ENCODE results near the gene GCH1. TPM values are rescaled to one million over a fixed set of nuclear protein-coding genes. Genes with fewer than 3 reads are reported as not detected.

Gene GCH1
- total RNA-seq, 1 experiment from 2014 or later = 9.2 TPM

- TF ChIP-seq ATF2 (CRISPR knock-in tag; IDR thresholded peaks at IDR 0.05; ENCODE audit: borderline replicate concordance, low read depth) (no peak), ESRRA (CRISPR knock-in tag; IDR thresholded peaks at IDR 0.05; ENCODE audit: borderline replicate concordance) (no peak)
Observed at GRCh38 chr14:54797556-54797955, 105.1 kb downstream of the GCH1 start (continued).

DNA sequence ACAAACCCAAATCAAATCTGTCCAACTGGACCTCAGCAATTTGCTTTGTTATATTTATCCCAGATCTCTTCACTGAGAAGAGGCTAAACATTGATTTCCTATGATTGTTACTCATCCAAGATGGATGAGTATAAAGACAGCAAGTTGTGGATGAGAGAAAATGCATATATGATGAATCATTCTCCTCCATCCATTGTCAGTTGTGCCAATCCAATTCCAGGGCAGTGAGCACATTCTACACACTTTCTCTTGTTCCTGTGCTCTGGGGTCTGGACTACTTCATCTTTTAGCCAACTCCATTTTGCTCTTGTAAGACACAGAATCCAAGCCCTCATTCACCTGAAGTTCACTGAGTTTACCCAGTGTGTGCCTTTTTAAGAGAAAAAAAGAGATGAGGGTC lies 105.7 kb downstream of the GCH1 start:
- Mint-ChIP-seq H3K4me1 (peaks cover 10% of the 10 kb centered on the region; the same call in 1 of the 2 replicates), H3K9me3 (peaks cover 12% of the 10 kb centered on the region), H3K36me3 (no peaks in the 10 kb centered on the region), H3K27ac (no peak overlapping the region), H3K4me3 (no peak overlapping the region), H3K27me3 (ENCODE audit: low read depth) (peaks cover 6% of the 10 kb centered on the region)
- ATAC-seq (no peak), DNase-seq (ENCODE audit: low spot score) (no peak)
- CTCF ChIA-PET = interaction anchor here (1.1 to 1.2 kb wide), 2 partner anchors 14 to 17 kb away, joined by 6 to 7 read pairs; no protein-coding TSS in a partner anchor
- TF ChIP-seq CREM (CRISPR knock-in tag; IDR thresholded peaks at IDR 0.05) (no peak), ZNF281 (CRISPR knock-in tag; IDR thresholded peaks at IDR 0.05) (no peak), NR3C1 (CRISPR knock-in tag; conservative IDR thresholded peaks at IDR 0.05; ENCODE audit: low read depth) (no peak), MXD4 (CRISPR knock-in tag; IDR thresholded peaks at IDR 0.05; ENCODE audit: borderline replicate concordance) (no peak), JUN (CRISPR knock-in tag; IDR thresholded peaks at IDR 0.05) (no peak), SMAD3 (CRISPR knock-in tag; IDR thresholded peaks at IDR 0.05; ENCODE audit: borderline replicate concordance) (no peak), SMAD4 (CRISPR knock-in tag; IDR thresholded peaks at IDR 0.05) (no peak)
- POLR2A ChIA-PET = no interaction called here

GRCh38 chr14:54794796-54795195 lies 107.8 kb downstream of the GCH1 start:
- ChIA-PET POLR2A (no interaction called here), CTCF (interaction anchor here (1.5 to 2.2 kb wide), 4 partner anchors 11 to 21 kb away, joined by 5 to 13 read pairs (median 8); no protein-coding TSS in a partner anchor)
- H3K9me3 Mint-ChIP-seq = peaks cover 6% of the 10 kb centered on the region
- ATAC-seq = no peak
- H3K36me3 Mint-ChIP-seq = no peaks in the 10 kb centered on the region
- H3K27me3 Mint-ChIP-seq (ENCODE audit: low read depth) = no peaks in the 10 kb centered on the region; the same call in 1 of the 2 replicates
- no peak overlapping the region for H3K4me3 Mint-ChIP-seq
- no peak for DNase-seq (ENCODE audit: low spot score)
- H3K4me1 Mint-ChIP-seq = peaks cover 12% of the 10 kb centered on the region; the same call in 1 of the 2 replicates
- H3K27ac Mint-ChIP-seq = no peak overlapping the region
- no peak for TF ChIP-seq ZNF512 (CRISPR knock-in tag; IDR thresholded peaks at IDR 0.05; ENCODE audit: borderline replicate concordance)
- no peak for TF ChIP-seq ZNF232 (CRISPR knock-in tag; IDR thresholded peaks at IDR 0.05)
- TF ChIP-seq ZNF263 (CRISPR knock-in tag; IDR thresholded peaks at IDR 0.05; ENCODE audit: low read depth) = no peak
- no peak for TF ChIP-seq USF1 (CRISPR knock-in tag; IDR thresholded peaks at IDR 0.05)
- no peak for TF ChIP-seq ZNF396 (CRISPR knock-in tag; IDR thresholded peaks at IDR 0.05; ENCODE audit: borderline replicate concordance)
- TF ChIP-seq, protein P1, sequence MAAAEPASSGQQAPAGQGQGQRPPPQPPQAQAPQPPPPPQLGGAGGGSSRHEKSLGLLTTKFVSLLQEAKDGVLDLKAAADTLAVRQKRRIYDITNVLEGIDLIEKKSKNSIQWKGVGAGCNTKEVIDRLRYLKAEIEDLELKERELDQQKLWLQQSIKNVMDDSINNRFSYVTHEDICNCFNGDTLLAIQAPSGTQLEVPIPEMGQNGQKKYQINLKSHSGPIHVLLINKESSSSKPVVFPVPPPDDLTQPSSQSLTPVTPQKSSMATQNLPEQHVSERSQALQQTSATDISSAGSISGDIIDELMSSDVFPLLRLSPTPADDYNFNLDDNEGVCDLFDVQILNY (CRISPR knock-in tag; IDR thresholded peaks at IDR 0.05) = no peak
- no peak for TF ChIP-seq HMGA2 (CRISPR knock-in tag; IDR thresholded peaks at IDR 0.05)
- no peak for TF ChIP-seq ATF1 (CRISPR knock-in tag; IDR thresholded peaks at IDR 0.05)
- TF ChIP-seq AFF4 (CRISPR knock-in tag; IDR thresholded peaks at IDR 0.05; ENCODE audit: borderline replicate concordance) = no peak
- TF ChIP-seq JAZF1 (CRISPR knock-in tag; IDR thresholded peaks at IDR 0.05) = no peak
- no peak for TF ChIP-seq PRRX2 (CRISPR knock-in tag; IDR thresholded peaks at IDR 0.05)
- no peak for TF ChIP-seq NR3C1 (CRISPR knock-in tag; conservative IDR thresholded peaks at IDR 0.05; ENCODE audit: low read depth)
- no peak for TF ChIP-seq ATF2 (CRISPR knock-in tag; IDR thresholded peaks at IDR 0.05; ENCODE audit: borderline replicate concordance, low read depth)
- TF ChIP-seq TEAD1 (CRISPR knock-in tag; IDR thresholded peaks at IDR 0.05) = no peak
